ENCODE results near the gene IL13. TPM values are rescaled to one million over a fixed set of nuclear protein-coding genes. Genes with fewer than 3 reads are reported as not detected.

IL13 gene
- total RNA-seq, 1 donor from 2014 or later = 231 TPM

DNA sequence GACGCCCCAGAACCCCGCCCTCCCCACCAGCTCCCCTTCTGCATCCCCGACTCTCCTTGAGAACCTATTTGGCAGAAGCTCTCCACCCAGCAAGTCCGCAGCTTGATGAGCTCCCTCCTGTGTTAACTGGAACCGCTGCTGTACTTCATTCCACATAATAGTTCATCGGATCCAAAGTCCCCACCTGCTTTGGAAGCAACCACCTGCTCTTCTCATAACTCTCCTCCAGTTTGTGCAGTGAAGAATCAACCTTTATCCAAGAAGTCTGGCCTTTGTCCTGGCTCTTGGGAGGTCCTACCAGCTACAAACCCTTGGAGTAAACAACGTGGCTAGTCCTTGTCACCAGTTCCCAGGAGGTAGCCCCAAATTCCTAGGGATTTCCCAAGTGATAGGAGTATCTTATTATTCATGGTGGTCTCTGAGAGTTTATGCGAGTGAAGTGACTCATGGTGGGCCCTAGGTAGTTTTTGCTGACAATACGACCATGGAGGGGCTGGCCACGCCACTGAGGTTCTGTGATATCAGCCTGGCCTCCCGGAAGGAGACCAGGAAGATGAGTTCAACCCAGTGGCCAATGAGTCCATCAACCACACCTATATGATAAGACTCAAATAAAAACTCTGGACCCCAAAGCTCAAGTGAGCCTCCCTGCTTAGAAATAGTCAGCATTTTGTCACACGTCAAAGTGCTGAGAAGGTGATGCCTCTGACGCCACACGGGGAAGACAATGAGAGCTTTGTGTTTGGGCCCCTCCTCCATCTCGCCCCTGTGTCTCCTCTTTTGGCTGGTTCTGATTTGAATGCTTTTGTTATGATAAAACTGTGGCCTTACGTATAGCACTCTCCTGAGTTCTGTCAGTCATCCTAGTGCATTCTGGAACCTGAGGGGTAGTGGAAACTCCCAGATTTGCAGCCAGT is 12.3 kb downstream of the IL13 start:
- H3K27ac Mint-ChIP-seq = peak overlapping the region; percentile 59
- H3K4me1 Mint-ChIP-seq = peaks cover 33% of the 10 kb centered on the region
- no peak overlapping the region for H3K4me3 Mint-ChIP-seq
- H3K36me3 Mint-ChIP-seq (ENCODE audit: low read depth) = no peaks in the 10 kb centered on the region
- intact Hi-C loops (cut with micrococcal nuclease) = no loop called here
- H3K27me3 Mint-ChIP-seq = no peaks in the 10 kb centered on the region
- peaks cover 3% of the 10 kb centered on the region for H3K9me3 Mint-ChIP-seq
- no peak for DNase-seq

DNA sequence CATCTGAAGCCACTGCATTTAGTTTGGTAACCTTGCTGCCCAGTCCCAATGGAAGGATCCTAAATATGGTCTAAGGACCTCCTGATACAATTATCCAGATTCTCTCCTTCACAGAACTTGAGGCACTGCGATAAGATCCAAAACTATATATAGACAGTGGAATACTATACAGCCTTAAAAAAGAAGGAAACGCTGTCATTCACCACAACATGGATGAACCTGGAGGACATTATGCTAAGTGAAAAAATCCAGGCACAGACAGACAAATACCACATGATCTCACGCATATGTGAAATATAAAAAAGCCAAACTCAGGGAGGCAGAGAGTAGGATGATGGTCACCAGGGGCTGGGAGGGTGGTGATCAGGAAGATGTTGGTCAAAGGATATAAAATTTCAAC is 13.0 kb downstream of the IL13 start:
- no peak for DNase-seq
- Mint-ChIP-seq H3K36me3 (ENCODE audit: low read depth) (no peaks in the 10 kb centered on the region), H3K27me3 (no peaks in the 10 kb centered on the region), H3K27ac (no peak overlapping the region), H3K4me3 (no peak overlapping the region), H3K9me3 (peaks cover 3% of the 10 kb centered on the region), H3K4me1 (peaks cover 35% of the 10 kb centered on the region)
- intact Hi-C loops (cut with micrococcal nuclease) = no loop called here

DNA sequence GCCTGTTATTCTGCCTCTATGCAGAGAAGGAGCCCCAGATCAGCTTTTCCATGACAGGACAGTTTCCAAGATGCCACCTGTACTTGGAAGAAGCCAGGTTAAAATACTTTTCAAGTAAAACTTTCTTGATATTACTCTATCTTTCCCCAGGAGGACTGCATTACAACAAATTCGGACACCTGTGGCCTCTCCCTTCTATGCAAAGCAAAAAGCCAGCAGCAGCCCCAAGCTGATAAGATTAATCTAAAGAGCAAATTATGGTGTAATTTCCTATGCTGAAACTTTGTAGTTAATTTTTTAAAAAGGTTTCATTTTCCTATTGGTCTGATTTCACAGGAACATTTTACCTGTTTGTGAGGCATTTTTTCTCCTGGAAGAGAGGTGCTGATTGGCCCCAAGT is 15.5 kb downstream of the IL13 start:
- Mint-ChIP-seq H3K4me3 (no peak overlapping the region), H3K27ac (no peak overlapping the region)
- intact Hi-C loops (cut with micrococcal nuclease) = no loop called here

GRCh38 chr5:132673939-132674630 is 16.1 kb downstream of the IL13 start, which contains the start of gene IL4:
TSS of gene IL4 (plus strand) at chr5:132673989. CDS start at chr5:132674051, 62 bp downstream.
- Mint-ChIP-seq H3K9me3 (peaks cover 3% of the 10 kb centered on the region), H3K4me3 (peak within 1 kb of the TSS; percentile 60), H3K27ac (peak within 1 kb of the TSS; percentile 86), H3K36me3 (ENCODE audit: low read depth) (no peaks in the 10 kb centered on the region), H3K27me3 (no peaks in the 10 kb centered on the region), H3K4me1 (peaks cover 33% of the 10 kb centered on the region)
- no peak for DNase-seq
- intact Hi-C loops (cut with micrococcal nuclease) = loop anchor here (2.0 kb wide), 1 partner anchor 17 kb away; no protein-coding TSS in a partner anchor

More for the DNA sequence above, 15.5 kb downstream of the IL13 start:
- peaks cover 3% of the 10 kb centered on the region for H3K9me3 Mint-ChIP-seq
- peaks cover 33% of the 10 kb centered on the region for H3K4me1 Mint-ChIP-seq
- H3K27me3 Mint-ChIP-seq = no peaks in the 10 kb centered on the region
- no peak for DNase-seq
- no peaks in the 10 kb centered on the region for H3K36me3 Mint-ChIP-seq (ENCODE audit: low read depth)

DNA sequence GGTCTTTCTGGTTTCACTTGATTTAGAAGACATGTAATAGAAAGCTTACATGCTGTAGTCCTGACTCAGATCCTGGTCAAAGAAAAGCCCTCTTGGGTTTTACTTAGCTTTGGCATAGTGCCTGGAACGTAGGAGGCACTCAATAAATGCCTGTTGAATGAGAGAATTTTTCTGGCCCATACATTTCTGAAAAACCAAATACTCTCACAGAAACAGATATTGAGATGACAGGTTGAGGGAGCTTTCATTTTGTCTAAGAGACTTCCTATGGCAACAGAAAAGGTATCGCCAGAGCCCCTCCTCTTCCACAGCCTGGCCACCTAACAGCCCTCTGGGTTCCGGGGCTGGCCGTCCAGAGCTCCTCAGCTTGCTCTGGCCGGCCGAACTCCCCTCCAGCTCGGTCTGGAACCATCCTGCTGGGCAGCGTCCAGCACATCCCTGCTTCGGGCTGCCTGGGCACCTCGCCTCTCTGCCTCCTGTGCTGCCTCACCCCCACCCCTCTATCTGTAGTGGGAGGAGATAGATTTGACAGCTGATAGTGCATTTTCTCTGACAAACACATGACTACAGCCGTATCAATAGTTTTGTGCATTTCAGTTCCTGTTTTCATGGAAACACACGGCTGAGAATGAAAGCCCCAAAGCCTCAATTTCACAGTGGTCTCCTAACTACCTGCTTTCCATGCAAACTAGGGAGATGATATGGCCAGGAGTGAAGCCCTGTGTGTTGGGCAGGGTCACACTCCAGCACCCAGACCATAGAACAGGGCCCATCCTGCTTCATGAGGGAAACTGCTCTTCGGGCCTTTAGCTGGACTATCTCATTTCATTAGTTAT is 16.9 kb downstream of the IL13 start:
- intact Hi-C loops (cut with micrococcal nuclease) = loop anchor here (2.0 to 5.0 kb wide), 2 partner anchors 18 to 38 kb away; no protein-coding TSS in a partner anchor
- Mint-ChIP-seq H3K27ac (peak overlapping the region; percentile 86), H3K9me3 (peaks cover 3% of the 10 kb centered on the region), H3K4me1 (peaks cover 33% of the 10 kb centered on the region), H3K4me3 (peak overlapping the region; percentile 60), H3K36me3 (ENCODE audit: low read depth) (peaks cover under 1% of the 10 kb centered on the region), H3K27me3 (no peaks in the 10 kb centered on the region)
- DNase-seq = no peak

GRCh38 chr5:132675936-132676689 is 18.1 kb downstream of the IL13 start:
- Mint-ChIP-seq H3K27me3 (no peaks in the 10 kb centered on the region), H3K27ac (peak overlapping the region; percentile 64), H3K4me3 (no peak overlapping the region), H3K4me1 (peaks cover 33% of the 10 kb centered on the region), H3K9me3 (peaks cover 2% of the 10 kb centered on the region), H3K36me3 (ENCODE audit: low read depth) (peaks cover 3% of the 10 kb centered on the region)
- intact Hi-C loops (cut with micrococcal nuclease) = loop anchor here (2.0 to 5.0 kb wide), 2 partner anchors 19 to 39 kb away; no protein-coding TSS in a partner anchor
- no peak for DNase-seq

DNA sequence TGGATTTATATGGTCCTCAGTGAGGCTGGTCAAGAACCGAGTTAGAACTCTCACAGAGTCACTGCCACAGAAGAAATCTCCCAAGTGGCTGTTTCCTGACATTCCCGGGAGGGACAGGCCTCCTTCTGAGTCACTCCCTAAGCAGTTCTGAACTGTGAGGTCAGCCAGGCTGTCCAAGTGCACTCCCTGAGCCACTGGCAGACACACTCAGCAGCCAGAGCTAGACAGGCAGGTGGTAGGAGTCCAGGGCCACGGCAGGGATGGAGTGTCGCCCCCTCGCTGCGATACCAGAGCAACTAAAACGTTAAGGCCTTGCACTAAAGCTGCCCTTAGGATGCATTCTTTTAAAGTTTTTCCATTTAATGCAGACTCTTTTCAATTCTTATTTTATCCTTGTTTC is 19.2 kb downstream of the IL13 start:
- peaks cover 6% of the 10 kb centered on the region for H3K36me3 Mint-ChIP-seq (ENCODE audit: low read depth)
- H3K27me3 Mint-ChIP-seq = no peaks in the 10 kb centered on the region
- no peak overlapping the region for H3K4me3 Mint-ChIP-seq
- H3K4me1 Mint-ChIP-seq = peaks cover 33% of the 10 kb centered on the region
- no peak for DNase-seq
- no peak overlapping the region for H3K27ac Mint-ChIP-seq
- intact Hi-C loops (cut with micrococcal nuclease) = loop anchor here (5.0 kb wide), 1 partner anchor 40 kb away; no protein-coding TSS in a partner anchor
- no peaks in the 10 kb centered on the region for H3K9me3 Mint-ChIP-seq

DNA sequence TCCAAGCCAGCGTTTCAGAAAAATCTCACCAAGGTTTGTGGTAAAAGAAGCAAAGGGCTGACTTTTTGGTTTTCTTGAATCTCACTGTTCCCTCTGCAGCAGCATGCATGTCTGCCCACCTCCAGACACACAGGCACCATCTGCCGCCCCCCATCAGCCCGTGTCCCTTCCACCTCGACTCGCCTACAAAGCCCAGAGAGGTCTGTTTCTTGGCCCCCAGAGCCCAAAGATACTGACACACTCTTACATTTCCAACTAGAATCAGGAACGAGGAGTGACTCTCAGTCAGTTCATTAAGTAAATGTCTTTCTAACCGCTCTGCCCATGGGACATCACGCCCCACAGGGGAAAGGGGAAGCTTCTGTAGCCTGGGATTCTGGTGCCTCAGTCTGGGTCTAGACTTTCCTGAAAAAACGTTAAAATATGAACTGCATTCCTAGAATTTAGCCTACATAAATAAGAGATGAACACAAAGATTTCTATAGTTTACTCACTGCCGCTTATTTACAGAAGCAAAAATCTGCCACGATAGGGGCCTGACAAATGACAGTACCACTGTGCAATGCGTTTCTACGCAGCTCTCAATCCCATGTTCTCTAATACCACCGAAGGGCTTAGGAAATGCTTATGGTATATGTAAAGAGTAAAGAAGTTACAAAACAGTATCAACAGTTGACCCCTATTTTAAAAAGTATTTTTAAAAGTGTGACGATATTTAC is 19.9 kb downstream of the IL13 start:
- intact Hi-C loops (cut with micrococcal nuclease) = loop anchor here (5.0 kb wide), 1 partner anchor 41 kb away; no protein-coding TSS in a partner anchor
- DNase-seq = no peak
- no peaks in the 10 kb centered on the region for H3K9me3 Mint-ChIP-seq
- no peak overlapping the region for H3K4me3 Mint-ChIP-seq
- no peaks in the 10 kb centered on the region for H3K27me3 Mint-ChIP-seq
- H3K4me1 Mint-ChIP-seq = peaks cover 33% of the 10 kb centered on the region
- H3K27ac Mint-ChIP-seq = no peak overlapping the region
- H3K36me3 Mint-ChIP-seq (ENCODE audit: low read depth) = peaks cover 6% of the 10 kb centered on the region

- intact Hi-C loops (cut with micrococcal nuclease) = loop anchor here (5.0 kb wide), 1 partner anchor 41 kb away; no protein-coding TSS in a partner anchor
- H3K27ac Mint-ChIP-seq = no peak overlapping the region
- no peaks in the 10 kb centered on the region for H3K27me3 Mint-ChIP-seq
- DNase-seq = no peak
- H3K9me3 Mint-ChIP-seq = no peaks in the 10 kb centered on the region
- H3K4me1 Mint-ChIP-seq = peaks cover 29% of the 10 kb centered on the region
- peaks cover 8% of the 10 kb centered on the region for H3K36me3 Mint-ChIP-seq (ENCODE audit: low read depth)
- H3K4me3 Mint-ChIP-seq = no peak overlapping the region
These were observed 20.8 kb downstream of the IL13 start for GRCh38 chr5:132678735-132679134.

- no peak for DNase-seq
- Mint-ChIP-seq H3K36me3 (ENCODE audit: low read depth) (peaks cover 8% of the 10 kb centered on the region), H3K9me3 (no peaks in the 10 kb centered on the region), H3K4me3 (no peak overlapping the region), H3K27ac (no peak overlapping the region), H3K4me1 (peaks cover 25% of the 10 kb centered on the region), H3K27me3 (no peaks in the 10 kb centered on the region)
- intact Hi-C loops (cut with micrococcal nuclease) = loop anchor here (5.0 kb wide), 1 partner anchor 42 kb away; no protein-coding TSS in a partner anchor
These were observed 21.2 kb downstream of the IL13 start for GRCh38 chr5:132679166-132679565.

GRCh38 chr5:132679717-132680380 is 21.9 kb downstream of the IL13 start:
- DNase-seq = no peak
- intact Hi-C loops (cut with micrococcal nuclease) = loop anchor here (5.0 kb wide), 1 partner anchor 43 kb away; no protein-coding TSS in a partner anchor
- Mint-ChIP-seq H3K4me3 (no peak overlapping the region), H3K36me3 (ENCODE audit: low read depth) (peaks cover 8% of the 10 kb centered on the region), H3K9me3 (no peaks in the 10 kb centered on the region), H3K4me1 (peaks cover 22% of the 10 kb centered on the region), H3K27ac (no peak overlapping the region), H3K27me3 (no peaks in the 10 kb centered on the region)

All from activated CD4-positive, alpha-beta T cell treated with anti-CD3 and anti-CD28 coated beads, Interleukin-2, amount 10 ng/mL, durations not matched to agents 24 days and 14 days (primary cell).